Measurements from ENCODE around the gene EXOC8. TPM values are rescaled to one million over a fixed set of nuclear protein-coding genes. Genes with fewer than 3 reads are reported as not detected.

EXOC8 gene
- total RNA-seq, 1 experiment from 2014 or later, result 12.7 TPM

- H4K20me1 ChIP-seq (ENCODE audit: insufficient read depth), result 0 out of 2 replicates have a peak, but pooled peaks cover 7% of the 10 kb centered on the region
- CTCF ChIA-PET, result interaction anchor here (1.2 to 1.5 kb wide), 3 partner anchors 37 to 244 kb away, joined by 3 to 9 read pairs (median 7); no protein-coding TSS in a partner anchor
- H3K79me2 ChIP-seq (ENCODE audit: insufficient read depth, low read length), result peaks cover 12% of the 10 kb centered on the region
- RAD21 ChIA-PET (ENCODE audit: low non-redundant PET in 1 of 2, low total read pairs in 2 of 2, uncharacterized antibody in 2 of 2, unreplicated experiment in 2 of 2), result no interaction called here
- peak; percentile 88 for ATAC-seq
- H3K36me3 ChIP-seq (ENCODE audit: control insufficient read depth in 1 of 2, insufficient read depth in 2 of 2, low read length in 2 of 2), result peaks cover 0 to 4% of the 10 kb centered on the region in 2 experiments; a peak in 1 of 4 replicates
- H3K27me3 ChIP-seq (ENCODE audit: insufficient read depth, low read length), result no peaks in the 10 kb centered on the region
- no peak overlapping the region for H3K4me3 ChIP-seq (replicated peaks in 1 of 2; ENCODE audit: low read depth in 1 of 2, low read length in 2 of 2)
- intact Hi-C loops (cut with micrococcal nuclease), result loop anchor here (1.0 to 2.0 kb wide), 4 partner anchors 65 to 246 kb away; partner anchors contain the start of gene EGLN1
- BruUV-seq (replicated peaks), result no TSS peak
- no peak overlapping the region for H3K9ac ChIP-seq (ENCODE audit: low read length)
- DNase-seq (ENCODE audit: low read depth, low spot score), result peak; percentile 48
- H3K4me1 ChIP-seq (ENCODE audit: control insufficient read depth in 1 of 2, insufficient read depth in 2 of 2, low read length in 2 of 2), result peaks cover 0 to 3% of the 10 kb centered on the region in 2 experiments; a peak in 1 of 4 replicates
- no peaks in the 10 kb centered on the region for H3K9me2 ChIP-seq (ENCODE audit: insufficient read depth)
- H3K4me2 ChIP-seq (ENCODE audit: low read length), result 0 out of 2 replicates have a peak overlapping the region, but pooled peaks have one; percentile 5
- POLR2A ChIA-PET, result no interaction called here
- peak overlapping the region; percentile 25; the same call in 1 of the 2 replicates for H3K27ac ChIP-seq (ENCODE audit: low read depth, low read length)
- TF ChIP-seq ZFX (IDR thresholded peaks at IDR 0.05), result no peak
- TF ChIP-seq CBX3 (IDR thresholded peaks at IDR 0.05; ENCODE audit: low read depth), result 0 out of 2 replicates have a peak, but pooled peaks have one; percentile 40
- TF ChIP-seq POLR2A (IDR thresholded peaks at IDR 0.05; ENCODE audit: borderline replicate concordance, extremely low read depth, insufficient read depth, insufficient read length), result no peak
- no peak for TF ChIP-seq EZH2phosphoT487 (IDR thresholded peaks at IDR 0.05; ENCODE audit: borderline replicate concordance)
- no peak for TF ChIP-seq YY1 (IDR thresholded peaks at IDR 0.05; ENCODE audit: extremely low read depth, insufficient replicate concordance, low read depth, low read length)
- no peak for TF ChIP-seq JUND (IDR thresholded peaks at IDR 0.05)
- TF ChIP-seq REST (IDR thresholded peaks at IDR 0.05; ENCODE audit: low read depth), result no peak
- peak; percentile 65 to 87 (median 85) for TF ChIP-seq CTCF (IDR thresholded peaks at IDR 0.05 in 2 of 3, conservative IDR thresholded peaks at IDR 0.05 in 1 of 3; ENCODE audit: borderline replicate concordance in 1 of 3, insufficient read depth in 1 of 3, low read depth in 2 of 3, low read length in 2 of 3)
- 0 out of 2 replicates have a peak, but pooled peaks have one; percentile 21 for TF ChIP-seq CEBPB (IDR thresholded peaks at IDR 0.05; ENCODE audit: low read depth)
- TF ChIP-seq RAD21 (IDR thresholded peaks at IDR 0.05; ENCODE audit: low read depth), result peak; percentile 93
- TF ChIP-seq FOSL1 (IDR thresholded peaks at IDR 0.05; ENCODE audit: low read depth), result no peak
- TF ChIP-seq MAX (IDR thresholded peaks at IDR 0.05), result no peak
- no peak for TF ChIP-seq ZNF274 (IDR thresholded peaks at IDR 0.05; ENCODE audit: low read depth, low read length)
- H2AFZ ChIP-seq (ENCODE audit: low read depth, low read length, poor library complexity, severe bottlenecking), result no peak overlapping the region
- H3K9me3 ChIP-seq (ENCODE audit: control insufficient read depth in 1 of 2, insufficient read depth in 1 of 2, low read depth in 1 of 2, low read length in 2 of 2), result no peaks in the 10 kb centered on the region
These were observed 20.2 kb upstream of the EXOC8 start for GRCh38 chr1:231357831-231358354.

All from HCT116 (cell line).